Measurements from ENCODE around the gene CLOCK. TPM values are rescaled to one million over a fixed set of nuclear protein-coding genes. Genes with fewer than 3 reads are reported as not detected.

The CLOCK gene
- total RNA-seq, 1 experiment from 2014 or later: 14.9 TPM

- BruUV-seq (replicated peaks): no TSS peak
- POLR2A ChIA-PET (ENCODE audit: low non-redundant PET): no interaction called here
- CTCF ChIA-PET: no interaction called here
These were observed 166.1 kb downstream of the CLOCK start for GRCh38 chr4:55380576-55380975.

GRCh38 chr4:55378617-55379467 lies 167.9 kb downstream of the CLOCK start:
- Histone ChIP-seq H3K9me3 (ENCODE audit: low read depth, low read length, poor library complexity, severe bottlenecking) (no peaks in the 10 kb centered on the region), H3K36me3 (ENCODE audit: insufficient read depth, low read length, poor library complexity, severe bottlenecking) (no peaks in the 10 kb centered on the region), H3K27me3 (replicated peaks; ENCODE audit: insufficient read depth, low read depth, low read length, poor library complexity) (no peaks in the 10 kb centered on the region), H3K4me1 (ENCODE audit: insufficient read depth, low read length, poor library complexity, severe bottlenecking) (no peaks in the 10 kb centered on the region), H3K4me3 (ENCODE audit: low read depth, low read length, poor library complexity, severe bottlenecking) (no peak overlapping the region), H3K27ac (ENCODE audit: low read depth, low read length, poor library complexity, severe bottlenecking) (no peak overlapping the region)
- BruUV-seq (replicated peaks): no TSS peak
- ChIA-PET POLR2A (ENCODE audit: low non-redundant PET) (no interaction called here), CTCF (no interaction called here)
- TF ChIP-seq CTCF (conservative IDR thresholded peaks at IDR 0.05; ENCODE audit: low read depth, low read length) (no peak), EZH2 (IDR thresholded peaks at IDR 0.05; ENCODE audit: borderline replicate concordance, low read depth, low read length, poor library complexity, severe bottlenecking) (no peak)
- DNase-seq (ENCODE audit: low spot score): no peak
- intact Hi-C loops (cut with micrococcal nuclease; ENCODE audit: unreplicated experiment): no loop called here

More at GRCh38 chr4:55380576-55380975, 166.1 kb downstream of the CLOCK start:
- TF ChIP-seq EZH2 (IDR thresholded peaks at IDR 0.05; ENCODE audit: borderline replicate concordance, low read depth, low read length, poor library complexity, severe bottlenecking) (no peak), CTCF (conservative IDR thresholded peaks at IDR 0.05; ENCODE audit: low read depth, low read length) (no peak)
- no peak for DNase-seq (ENCODE audit: low spot score)
- no peaks in the 10 kb centered on the region for H3K36me3 ChIP-seq (ENCODE audit: insufficient read depth, low read length, poor library complexity, severe bottlenecking)
- H3K4me3 ChIP-seq (ENCODE audit: low read depth, low read length, poor library complexity, severe bottlenecking): no peak overlapping the region
- no peaks in the 10 kb centered on the region for H3K4me1 ChIP-seq (ENCODE audit: insufficient read depth, low read length, poor library complexity, severe bottlenecking)
- H3K9me3 ChIP-seq (ENCODE audit: low read depth, low read length, poor library complexity, severe bottlenecking): no peaks in the 10 kb centered on the region
- H3K27me3 ChIP-seq (replicated peaks; ENCODE audit: insufficient read depth, low read depth, low read length, poor library complexity): no peaks in the 10 kb centered on the region
- H3K27ac ChIP-seq (ENCODE audit: low read depth, low read length, poor library complexity, severe bottlenecking): no peak overlapping the region
- intact Hi-C loops (cut with micrococcal nuclease; ENCODE audit: unreplicated experiment): no loop called here

Other genes with a start within 250 kb of the CLOCK start
- gene SRD5A3, start 200.7 kb downstream of the CLOCK start, total RNA-seq (2021): 40.4 and 48.1 TPM in 2 replicates
- 33.5 and 34.7 TPM in 2 replicates for gene TMEM165, start 151.0 kb downstream of the CLOCK start, total RNA-seq (2021)
- not detected in 2 replicates for gene PDCL2, start 45.3 kb upstream of the CLOCK start, total RNA-seq (2021)
- gene NMU, start 89.4 kb upstream of the CLOCK start, total RNA-seq (2021): 0.44 TPM in 1 of 2 replicates, not detected in the other

Measured in A673 (cell line).